GM23338 (cell line): Measurements from ENCODE around the gene KIAA1671. TPM values are rescaled to one million over a fixed set of nuclear protein-coding genes. Genes with fewer than 3 reads are reported as not detected.

Experiments
- EZH2phosphoT487 ChIP-seq: fragments of 200-600 bp; sonication (generic); IDR thresholded peaks from one replicate; pipeline ENCODE4 v1.8.1; 2018; ENCODE audit warnings: antibody characterized with exemption; ENCODE audit not compliant: unreplicated experiment
- JUNB ChIP-seq: IDR thresholded peaks from one replicate; pipeline ENCODE4 v1.6.1; 2016; ENCODE audit warnings: antibody characterized with exemption; ENCODE audit not compliant: unreplicated experiment
- NANOG ChIP-seq: IDR thresholded peaks from 2 replicates; pipeline ENCODE4 v1.6.1; 2016; ENCODE audit warnings: antibody characterized with exemption, borderline replicate concordance
- polyA plus RNA-seq: library from polyadenylated mRNA; unstranded; fragments of >200 nt; fragmentation: Nextera tagmentation; extraction: Ambion mirVana; gene quantifications from 2 replicates; pipeline ENCODE4 v1.2.1, GENCODE V29; 2016
- total RNA-seq: library from RNA; depleted of rRNA; stranded (reverse); fragments of >200 nt; shearing (Covaris generic); gene quantifications from 2 replicates; pipeline ENCODE4 v1.2.3, GENCODE V29; 2014
- TF ChIP-seq, protein P1 (sequence below): fragments of 250-450 bp; sonication (Bioruptor Pico); IDR thresholded peaks from 2 replicates; pipeline ENCODE4 v1.5.0; 2020; ENCODE audit warnings: mild to moderate bottlenecking, moderate library complexity
- TF ChIP-seq, protein P2 (sequence below): IDR thresholded peaks from one replicate; pipeline ENCODE4 v1.6.1; 2018; ENCODE audit warnings: antibody characterized with exemption; ENCODE audit not compliant: unreplicated experiment
- TF ChIP-seq, protein P3 (sequence below), 2 experiments: fragments of 200-600 bp in 1 of 2; sonication (generic) in 1 of 2; conservative IDR thresholded peaks; 2 replicates each; pipeline versions ENCODE4 v1.5.1 to v1.6.1; 2016 to 2017; ENCODE audit warnings: antibody characterized with exemption in 2 of 2, low read depth in 2 of 2, mild to moderate bottlenecking in 2 of 2, moderate library complexity in 1 of 2

KIAA1671 gene
- total and polyA plus RNA-seq, 2 experiments from 2014 or later = 6.1 to 27.2 TPM

DNA sequence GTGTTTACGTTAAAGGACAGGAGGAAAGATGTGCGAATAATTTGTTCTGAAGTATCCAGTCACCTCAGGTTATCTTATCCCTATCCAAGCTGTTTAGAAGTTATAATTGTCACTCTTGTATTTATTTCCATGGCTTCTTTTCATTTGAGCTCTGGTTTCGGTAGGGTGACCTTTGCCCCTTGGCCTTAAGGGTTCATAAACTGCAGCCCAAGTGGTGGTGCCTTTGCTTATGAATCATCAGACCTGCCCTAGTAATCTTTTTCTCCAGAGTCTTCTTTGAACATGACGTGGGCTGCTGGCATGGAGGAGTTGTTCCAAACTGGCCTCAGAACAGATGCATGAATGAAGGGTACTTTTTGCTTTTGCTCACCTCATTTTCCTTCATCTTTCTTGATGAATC lies 240.6 kb downstream of the KIAA1671 start (continued):
- TF ChIP-seq, protein P1, sequence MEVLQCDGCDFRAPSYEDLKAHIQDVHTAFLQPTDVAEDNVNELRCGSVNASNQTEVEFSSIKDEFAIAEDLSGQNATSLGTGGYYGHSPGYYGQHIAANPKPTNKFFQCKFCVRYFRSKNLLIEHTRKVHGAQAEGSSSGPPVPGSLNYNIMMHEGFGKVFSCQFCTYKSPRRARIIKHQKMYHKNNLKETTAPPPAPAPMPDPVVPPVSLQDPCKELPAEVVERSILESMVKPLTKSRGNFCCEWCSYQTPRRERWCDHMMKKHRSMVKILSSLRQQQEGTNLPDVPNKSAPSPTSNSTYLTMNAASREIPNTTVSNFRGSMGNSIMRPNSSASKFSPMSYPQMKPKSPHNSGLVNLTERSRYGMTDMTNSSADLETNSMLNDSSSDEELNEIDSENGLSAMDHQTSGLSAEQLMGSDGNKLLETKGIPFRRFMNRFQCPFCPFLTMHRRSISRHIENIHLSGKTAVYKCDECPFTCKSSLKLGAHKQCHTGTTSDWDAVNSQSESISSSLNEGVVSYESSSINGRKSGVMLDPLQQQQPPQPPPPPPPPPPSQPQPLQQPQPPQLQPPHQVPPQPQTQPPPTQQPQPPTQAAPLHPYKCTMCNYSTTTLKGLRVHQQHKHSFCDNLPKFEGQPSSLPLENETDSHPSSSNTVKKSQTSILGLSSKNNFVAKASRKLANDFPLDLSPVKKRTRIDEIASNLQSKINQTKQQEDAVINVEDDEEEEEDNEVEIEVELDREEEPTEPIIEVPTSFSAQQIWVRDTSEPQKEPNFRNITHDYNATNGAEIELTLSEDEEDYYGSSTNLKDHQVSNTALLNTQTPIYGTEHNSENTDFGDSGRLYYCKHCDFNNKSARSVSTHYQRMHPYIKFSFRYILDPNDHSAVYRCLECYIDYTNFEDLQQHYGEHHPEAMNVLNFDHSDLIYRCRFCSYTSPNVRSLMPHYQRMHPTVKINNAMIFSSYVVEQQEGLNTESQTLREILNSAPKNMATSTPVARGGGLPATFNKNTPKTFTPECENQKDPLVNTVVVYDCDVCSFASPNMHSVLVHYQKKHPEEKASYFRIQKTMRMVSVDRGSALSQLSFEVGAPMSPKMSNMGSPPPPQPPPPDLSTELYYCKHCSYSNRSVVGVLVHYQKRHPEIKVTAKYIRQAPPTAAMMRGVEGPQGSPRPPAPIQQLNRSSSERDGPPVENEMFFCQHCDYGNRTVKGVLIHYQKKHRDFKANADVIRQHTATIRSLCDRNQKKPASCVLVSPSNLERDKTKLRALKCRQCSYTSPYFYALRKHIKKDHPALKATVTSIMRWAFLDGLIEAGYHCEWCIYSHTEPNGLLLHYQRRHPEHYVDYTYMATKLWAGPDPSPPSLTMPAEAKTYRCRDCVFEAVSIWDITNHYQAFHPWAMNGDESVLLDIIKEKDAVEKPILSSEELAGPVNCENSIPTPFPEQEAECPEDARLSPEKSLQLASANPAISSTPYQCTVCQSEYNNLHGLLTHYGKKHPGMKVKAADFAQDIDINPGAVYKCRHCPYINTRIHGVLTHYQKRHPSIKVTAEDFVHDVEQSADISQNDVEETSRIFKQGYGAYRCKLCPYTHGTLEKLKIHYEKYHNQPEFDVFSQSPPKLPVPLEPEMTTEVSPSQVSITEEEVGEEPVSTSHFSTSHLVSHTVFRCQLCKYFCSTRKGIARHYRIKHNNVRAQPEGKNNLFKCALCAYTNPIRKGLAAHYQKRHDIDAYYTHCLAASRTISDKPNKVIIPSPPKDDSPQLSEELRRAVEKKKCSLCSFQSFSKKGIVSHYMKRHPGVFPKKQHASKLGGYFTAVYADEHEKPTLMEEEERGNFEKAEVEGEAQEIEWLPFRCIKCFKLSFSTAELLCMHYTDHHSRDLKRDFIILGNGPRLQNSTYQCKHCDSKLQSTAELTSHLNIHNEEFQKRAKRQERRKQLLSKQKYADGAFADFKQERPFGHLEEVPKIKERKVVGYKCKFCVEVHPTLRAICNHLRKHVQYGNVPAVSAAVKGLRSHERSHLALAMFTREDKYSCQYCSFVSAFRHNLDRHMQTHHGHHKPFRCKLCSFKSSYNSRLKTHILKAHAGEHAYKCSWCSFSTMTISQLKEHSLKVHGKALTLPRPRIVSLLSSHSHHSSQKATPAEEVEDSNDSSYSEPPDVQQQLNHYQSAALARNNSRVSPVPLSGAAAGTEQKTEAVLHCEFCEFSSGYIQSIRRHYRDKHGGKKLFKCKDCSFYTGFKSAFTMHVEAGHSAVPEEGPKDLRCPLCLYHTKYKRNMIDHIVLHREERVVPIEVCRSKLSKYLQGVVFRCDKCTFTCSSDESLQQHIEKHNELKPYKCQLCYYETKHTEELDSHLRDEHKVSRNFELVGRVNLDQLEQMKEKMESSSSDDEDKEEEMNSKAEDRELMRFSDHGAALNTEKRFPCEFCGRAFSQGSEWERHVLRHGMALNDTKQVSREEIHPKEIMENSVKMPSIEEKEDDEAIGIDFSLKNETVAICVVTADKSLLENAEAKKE (CRISPR knock-in tag) = no peak
- TF ChIP-seq EZH2phosphoT487 (no peak), JUNB (no peak), NANOG (no peak)
- TF ChIP-seq, protein P2, sequence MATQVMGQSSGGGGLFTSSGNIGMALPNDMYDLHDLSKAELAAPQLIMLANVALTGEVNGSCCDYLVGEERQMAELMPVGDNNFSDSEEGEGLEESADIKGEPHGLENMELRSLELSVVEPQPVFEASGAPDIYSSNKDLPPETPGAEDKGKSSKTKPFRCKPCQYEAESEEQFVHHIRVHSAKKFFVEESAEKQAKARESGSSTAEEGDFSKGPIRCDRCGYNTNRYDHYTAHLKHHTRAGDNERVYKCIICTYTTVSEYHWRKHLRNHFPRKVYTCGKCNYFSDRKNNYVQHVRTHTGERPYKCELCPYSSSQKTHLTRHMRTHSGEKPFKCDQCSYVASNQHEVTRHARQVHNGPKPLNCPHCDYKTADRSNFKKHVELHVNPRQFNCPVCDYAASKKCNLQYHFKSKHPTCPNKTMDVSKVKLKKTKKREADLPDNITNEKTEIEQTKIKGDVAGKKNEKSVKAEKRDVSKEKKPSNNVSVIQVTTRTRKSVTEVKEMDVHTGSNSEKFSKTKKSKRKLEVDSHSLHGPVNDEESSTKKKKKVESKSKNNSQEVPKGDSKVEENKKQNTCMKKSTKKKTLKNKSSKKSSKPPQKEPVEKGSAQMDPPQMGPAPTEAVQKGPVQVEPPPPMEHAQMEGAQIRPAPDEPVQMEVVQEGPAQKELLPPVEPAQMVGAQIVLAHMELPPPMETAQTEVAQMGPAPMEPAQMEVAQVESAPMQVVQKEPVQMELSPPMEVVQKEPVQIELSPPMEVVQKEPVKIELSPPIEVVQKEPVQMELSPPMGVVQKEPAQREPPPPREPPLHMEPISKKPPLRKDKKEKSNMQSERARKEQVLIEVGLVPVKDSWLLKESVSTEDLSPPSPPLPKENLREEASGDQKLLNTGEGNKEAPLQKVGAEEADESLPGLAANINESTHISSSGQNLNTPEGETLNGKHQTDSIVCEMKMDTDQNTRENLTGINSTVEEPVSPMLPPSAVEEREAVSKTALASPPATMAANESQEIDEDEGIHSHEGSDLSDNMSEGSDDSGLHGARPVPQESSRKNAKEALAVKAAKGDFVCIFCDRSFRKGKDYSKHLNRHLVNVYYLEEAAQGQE = no peak
- TF ChIP-seq, protein P3, sequence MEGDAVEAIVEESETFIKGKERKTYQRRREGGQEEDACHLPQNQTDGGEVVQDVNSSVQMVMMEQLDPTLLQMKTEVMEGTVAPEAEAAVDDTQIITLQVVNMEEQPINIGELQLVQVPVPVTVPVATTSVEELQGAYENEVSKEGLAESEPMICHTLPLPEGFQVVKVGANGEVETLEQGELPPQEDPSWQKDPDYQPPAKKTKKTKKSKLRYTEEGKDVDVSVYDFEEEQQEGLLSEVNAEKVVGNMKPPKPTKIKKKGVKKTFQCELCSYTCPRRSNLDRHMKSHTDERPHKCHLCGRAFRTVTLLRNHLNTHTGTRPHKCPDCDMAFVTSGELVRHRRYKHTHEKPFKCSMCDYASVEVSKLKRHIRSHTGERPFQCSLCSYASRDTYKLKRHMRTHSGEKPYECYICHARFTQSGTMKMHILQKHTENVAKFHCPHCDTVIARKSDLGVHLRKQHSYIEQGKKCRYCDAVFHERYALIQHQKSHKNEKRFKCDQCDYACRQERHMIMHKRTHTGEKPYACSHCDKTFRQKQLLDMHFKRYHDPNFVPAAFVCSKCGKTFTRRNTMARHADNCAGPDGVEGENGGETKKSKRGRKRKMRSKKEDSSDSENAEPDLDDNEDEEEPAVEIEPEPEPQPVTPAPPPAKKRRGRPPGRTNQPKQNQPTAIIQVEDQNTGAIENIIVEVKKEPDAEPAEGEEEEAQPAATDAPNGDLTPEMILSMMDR (conservative IDR thresholded peaks at IDR 0.05; ENCODE audit: low read depth in 2 of 2) = no peak
